Fibroblast of lung (primary cell): ENCODE measurements around the gene TPD52L1.

Experiments used
- EZH2 ChIP-seq: IDR thresholded peaks from 2 replicates; pipeline ENCODE4 v1.5.1; 2012; ENCODE audit warnings: low read length, control low read depth, mild to moderate bottlenecking; ENCODE audit errors: missing control alignments
- TF ChIP-seq, protein P1 (sequence below), 2 donors: IDR thresholded peaks in 1 of 2; conservative IDR thresholded peaks in 1 of 2; 1 replicate in 1 of 2; 2 replicates in 1 of 2; pipeline ENCODE4 v1.5.1; 2011 to 2012; ENCODE audit warnings: low read length in 2 of 2, control low read depth in 1 of 2, inconsistent platforms in 1 of 2, low read depth in 1 of 2, mild to moderate bottlenecking in 1 of 2

DNA sequence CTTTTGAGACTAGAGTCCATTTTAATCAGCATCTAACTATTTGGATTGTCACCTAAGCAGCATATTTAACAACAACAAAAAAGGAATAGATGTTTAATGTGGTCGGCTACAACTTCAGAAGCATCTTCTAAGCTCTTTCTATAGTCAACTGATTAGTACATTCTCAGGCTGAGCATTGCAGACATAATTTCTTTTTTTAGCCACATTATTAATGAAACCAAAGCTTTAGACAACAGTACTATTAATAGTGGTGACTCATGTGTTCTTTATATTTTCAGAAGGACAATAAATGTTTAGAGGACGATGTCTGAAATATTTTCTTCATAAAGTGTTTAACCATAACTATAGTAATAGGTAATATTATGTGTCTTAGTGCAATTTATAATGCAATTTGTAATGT lies 52.4 kb downstream of the TPD52L1 start:
- TF ChIP-seq, protein P1, sequence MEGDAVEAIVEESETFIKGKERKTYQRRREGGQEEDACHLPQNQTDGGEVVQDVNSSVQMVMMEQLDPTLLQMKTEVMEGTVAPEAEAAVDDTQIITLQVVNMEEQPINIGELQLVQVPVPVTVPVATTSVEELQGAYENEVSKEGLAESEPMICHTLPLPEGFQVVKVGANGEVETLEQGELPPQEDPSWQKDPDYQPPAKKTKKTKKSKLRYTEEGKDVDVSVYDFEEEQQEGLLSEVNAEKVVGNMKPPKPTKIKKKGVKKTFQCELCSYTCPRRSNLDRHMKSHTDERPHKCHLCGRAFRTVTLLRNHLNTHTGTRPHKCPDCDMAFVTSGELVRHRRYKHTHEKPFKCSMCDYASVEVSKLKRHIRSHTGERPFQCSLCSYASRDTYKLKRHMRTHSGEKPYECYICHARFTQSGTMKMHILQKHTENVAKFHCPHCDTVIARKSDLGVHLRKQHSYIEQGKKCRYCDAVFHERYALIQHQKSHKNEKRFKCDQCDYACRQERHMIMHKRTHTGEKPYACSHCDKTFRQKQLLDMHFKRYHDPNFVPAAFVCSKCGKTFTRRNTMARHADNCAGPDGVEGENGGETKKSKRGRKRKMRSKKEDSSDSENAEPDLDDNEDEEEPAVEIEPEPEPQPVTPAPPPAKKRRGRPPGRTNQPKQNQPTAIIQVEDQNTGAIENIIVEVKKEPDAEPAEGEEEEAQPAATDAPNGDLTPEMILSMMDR (conservative IDR thresholded peaks at IDR 0.05 in 1 of 2, IDR thresholded peaks at IDR 0.05 in 1 of 2; ENCODE audit: low read depth in 1 of 2, low read length in 2 of 2) = no peak
- no peak for TF ChIP-seq EZH2
